NCI-H1105 (cell line): ENCODE data around the gene AIG1.
"Not testable (repeated sequence)": the region's sequence is repeated elsewhere in the genome, so short reads cannot be mapped to it uniquely, and the experiment has no call there.

Source experiments
- DNase-seq: peaks from one replicate; lab custom pipeline; 2025; lab: John Stamatoyannopoulos, UW

The AIG1 gene

GRCh38 chr6:143279385-143279784, 218.7 kb downstream of the AIG1 start:
- no peak for DNase-seq

- DNase-seq: no peak
These were observed 223.4 kb downstream of the AIG1 start for GRCh38 chr6:143283887-143284645.

DNA sequence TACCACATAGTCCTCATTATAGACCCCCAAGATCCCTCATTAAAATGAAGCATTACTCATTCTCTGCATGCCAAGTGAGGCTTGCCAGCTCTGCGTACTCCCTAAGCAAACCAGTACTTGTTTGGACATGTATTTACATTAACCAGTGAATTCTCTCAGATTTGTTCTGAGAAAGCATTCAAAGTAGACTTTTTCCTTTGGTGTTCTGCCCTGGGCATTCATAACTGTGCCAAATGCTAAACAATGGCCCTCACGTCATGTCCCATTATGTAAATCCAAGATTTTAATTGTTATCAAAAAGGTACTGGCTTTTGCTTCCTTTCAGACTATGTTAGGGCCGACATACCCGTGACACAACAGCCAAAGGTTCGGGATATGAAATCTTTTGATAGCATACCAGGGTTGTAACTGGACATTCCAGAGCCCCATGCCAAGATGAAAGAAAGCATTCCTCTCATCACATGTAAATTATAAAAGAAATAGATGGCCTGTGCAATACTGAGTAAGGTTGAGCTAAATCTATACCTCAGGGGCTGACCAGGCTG, 225.6 kb downstream of the AIG1 start:
- no peak for DNase-seq

DNA sequence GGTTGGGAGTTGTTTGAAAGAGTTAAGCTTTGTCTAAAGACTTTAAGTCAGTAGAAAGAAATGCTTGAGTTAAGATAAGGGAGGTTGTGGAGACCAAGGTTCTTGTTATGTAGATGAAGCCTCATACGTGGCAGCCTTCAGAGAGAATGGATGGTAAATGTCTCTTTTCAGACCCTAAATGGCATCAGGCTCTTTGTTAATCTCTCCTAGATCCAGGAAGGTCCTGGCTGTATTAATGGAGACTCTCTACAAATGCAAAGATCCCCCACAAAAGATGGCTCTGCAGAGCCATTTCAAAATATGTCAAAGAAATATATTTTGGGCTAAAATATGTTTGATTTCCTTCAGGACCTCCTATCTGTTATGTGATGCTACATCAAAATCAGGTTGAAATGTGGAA, 228.2 kb downstream of the AIG1 start:
- no peak for DNase-seq

DNA sequence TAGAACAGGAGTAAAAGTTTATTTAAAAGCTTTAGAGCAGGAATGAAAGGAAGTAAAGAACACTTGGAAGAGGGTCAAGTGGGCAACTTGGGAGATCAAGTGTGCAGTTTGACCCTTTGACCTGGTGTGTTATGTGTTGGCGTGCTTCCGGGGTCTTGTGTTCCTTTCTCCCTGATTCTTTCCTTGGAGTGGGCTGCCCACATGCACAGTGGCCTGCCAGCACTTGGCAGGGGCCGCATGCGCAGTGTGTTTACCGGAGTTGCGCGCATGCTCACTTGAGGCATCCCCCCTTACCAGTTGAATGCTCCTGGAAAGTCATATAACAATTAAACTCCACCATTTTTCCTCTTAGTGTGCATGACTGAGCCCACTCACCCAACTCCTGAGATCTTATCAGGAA, 229.5 kb downstream of the AIG1 start:
- no peak for DNase-seq

GRCh38 chr6:143293523-143293922, 232.8 kb downstream of the AIG1 start:
- no peak for DNase-seq

- no peak for DNase-seq
These were observed 233.7 kb downstream of the AIG1 start for GRCh38 chr6:143294265-143294860.

DNA sequence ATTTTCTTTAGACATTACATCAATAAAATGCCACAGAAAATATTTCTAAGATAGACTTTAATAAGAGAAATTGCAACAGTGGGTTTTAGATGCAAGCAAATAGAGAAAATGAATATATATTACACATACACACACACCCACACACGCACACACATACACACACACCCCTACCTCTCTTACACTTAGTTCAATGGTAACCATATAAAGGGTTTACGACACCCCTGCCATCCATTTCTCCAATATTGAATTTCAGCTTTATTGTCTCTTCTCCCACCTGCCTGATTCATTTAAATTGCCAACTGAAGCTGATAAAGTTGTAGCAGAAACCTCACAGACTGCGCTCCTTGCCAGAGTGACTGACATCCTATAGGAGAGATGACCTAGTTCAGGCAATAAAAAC, 235.2 kb downstream of the AIG1 start:
- DNase-seq: no peak

DNA sequence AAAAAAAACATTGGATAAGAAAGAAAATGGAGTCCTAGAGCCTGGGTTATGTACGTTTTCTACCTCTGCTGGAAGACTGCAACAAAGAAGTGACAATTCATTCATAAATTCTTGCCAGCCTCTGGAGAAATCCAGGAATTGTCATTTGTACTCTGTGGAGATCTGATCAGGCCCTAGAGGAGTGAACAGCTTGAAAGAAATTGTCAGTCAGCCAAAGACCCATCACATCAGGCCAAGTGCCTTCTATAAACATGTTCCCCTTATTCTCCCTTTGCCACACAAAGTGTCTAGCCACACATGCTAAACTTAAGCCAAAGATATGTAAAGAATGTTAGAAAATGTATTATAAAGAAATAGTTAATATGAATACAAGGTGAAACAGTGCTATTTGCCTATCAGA, 237.4 kb downstream of the AIG1 start:
- no peak for DNase-seq

DNA sequence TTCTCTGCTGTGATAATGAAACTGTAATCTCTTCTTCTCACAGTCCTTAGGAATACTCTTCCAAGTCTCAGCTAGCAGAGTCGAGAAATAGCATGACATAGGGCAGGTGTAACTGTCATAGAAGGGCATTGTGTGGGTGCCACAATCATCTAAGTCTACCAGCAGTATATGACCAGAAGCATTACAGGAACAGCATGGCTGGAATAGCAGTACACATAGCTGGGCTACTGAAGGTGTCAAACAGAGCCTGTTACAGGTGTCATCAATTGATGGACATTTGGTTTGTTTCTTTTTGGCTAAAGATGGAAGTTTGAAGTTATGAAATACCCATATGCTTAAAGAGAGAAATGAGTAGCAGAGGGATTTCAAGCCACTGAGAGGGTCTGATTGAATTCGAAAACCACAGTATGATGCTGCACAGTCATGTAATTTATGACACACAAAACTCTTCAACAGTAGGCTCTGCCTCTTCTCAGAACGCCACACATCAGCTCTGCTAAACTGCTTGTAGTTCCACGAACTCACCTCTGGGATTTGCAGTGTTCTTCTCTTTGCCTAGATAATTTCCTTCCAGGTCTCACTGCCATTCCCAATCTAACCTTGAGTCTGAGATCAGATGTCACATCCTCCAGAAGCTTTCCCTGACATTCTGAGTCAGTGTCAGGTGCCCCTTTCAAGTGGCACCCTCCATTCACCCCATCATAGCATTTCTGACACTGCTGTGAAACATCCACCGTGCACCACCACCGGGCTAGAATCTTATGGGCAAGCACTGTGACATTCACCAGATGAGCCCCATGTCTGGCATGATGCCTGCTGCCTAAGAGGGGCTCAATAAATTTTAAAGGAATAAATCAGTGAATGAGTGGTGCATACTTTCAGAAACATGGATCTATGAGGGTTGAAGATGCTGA, 238.8 kb downstream of the AIG1 start:
- no peak for DNase-seq

DNA sequence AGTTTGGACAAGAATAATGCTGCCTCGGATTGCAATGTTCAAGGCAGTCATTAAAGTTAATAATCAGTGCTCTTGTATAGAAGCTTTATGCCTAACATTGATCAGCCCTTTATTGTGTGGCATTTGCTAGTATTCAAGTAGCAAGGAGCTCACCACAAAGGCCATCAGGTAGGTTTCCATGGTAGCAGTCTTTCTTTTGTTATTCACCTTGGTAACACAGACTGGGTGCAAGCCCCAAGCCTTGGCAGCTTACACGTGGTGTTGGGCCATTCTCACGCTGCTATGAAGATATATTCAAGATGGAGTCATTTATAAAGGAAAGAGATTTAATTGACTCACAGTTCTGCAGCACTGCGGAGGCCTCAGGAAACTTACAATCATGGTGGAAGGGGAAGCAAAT, 240.5 kb downstream of the AIG1 start:
- DNase-seq: no peak

- not testable (repeated sequence) for DNase-seq
These were observed 247.1 kb downstream of the AIG1 start for GRCh38 chr6:143307760-143308159.

DNA sequence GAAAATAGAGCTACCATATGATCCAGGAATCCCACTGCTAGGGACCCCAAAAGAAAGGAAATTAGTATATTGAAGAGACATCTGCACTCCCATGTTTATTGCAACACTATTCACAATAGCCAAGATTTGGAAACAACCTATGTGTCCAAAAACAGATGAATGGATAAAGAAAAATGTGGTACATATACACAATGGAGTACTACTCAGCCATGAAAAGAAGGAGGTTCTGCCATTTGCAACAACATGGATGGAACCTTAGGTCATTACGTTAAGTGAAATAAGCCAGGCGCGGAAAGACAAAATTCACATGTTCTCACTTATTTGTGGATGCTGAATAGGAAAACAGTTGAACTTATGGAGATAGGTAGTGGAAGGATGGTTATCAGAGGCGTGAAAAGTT, 252.5 kb downstream of the AIG1 start:
- DNase-seq: no peak

- no peak for DNase-seq
These were observed 260.9 kb downstream of the AIG1 start for GRCh38 chr6:143321491-143322086.

DNA sequence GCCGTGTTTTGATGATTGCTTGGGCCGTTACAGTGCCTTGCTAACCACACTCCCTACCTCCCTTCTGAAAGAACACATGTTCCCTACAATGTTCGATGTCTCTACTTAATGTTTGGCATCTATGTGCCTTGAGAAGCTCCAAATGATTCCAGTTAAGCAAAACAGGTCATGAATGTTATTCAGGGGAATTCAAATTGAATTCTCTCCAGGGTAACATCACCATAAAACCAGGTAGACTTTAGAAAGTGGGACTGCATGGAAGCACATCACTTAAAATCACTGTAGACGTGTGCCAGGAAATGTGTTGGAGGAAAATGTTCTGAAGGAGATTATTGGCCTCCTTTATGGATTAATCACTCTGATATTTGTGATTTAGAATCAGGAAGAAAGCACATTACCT, 261.7 kb downstream of the AIG1 start:
- no peak for DNase-seq

GRCh38 chr6:143323729-143324470, 263.2 kb downstream of the AIG1 start:
- no peak for DNase-seq

DNA sequence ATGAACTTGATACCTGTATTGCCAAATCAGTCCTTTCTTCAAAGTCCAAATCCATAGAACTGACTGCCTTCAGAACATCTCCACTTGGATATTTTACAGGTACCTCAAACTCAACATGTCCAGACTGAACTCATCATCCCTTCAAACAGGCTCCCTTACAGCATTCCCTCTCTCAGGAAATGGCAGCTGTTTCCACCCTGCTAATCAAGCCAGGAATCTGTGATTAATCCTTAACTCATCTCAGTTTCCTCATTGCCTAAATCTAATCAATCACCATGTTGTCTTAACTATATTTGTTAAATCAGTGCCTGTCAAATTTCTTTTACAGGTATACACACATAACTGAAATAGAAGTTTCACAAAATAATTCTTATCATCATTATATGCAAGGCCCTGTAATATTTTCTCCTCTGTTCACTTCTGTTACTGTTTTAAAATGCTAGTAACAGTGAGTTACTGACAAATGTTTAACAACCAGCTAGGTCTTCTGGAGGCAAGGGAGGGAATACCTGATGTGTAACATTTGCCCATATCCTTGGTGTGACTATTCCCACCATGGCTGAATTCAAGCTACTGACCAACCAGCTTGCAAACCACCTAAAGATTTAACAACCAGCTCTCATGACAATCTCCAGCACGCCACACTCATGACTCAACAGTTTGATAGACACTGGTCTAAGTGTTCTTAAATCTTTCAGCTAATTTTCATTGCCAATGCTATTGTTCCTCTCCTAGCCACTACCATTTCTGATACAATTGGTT, 264.9 kb downstream of the AIG1 start:
- DNase-seq: no peak

DNA sequence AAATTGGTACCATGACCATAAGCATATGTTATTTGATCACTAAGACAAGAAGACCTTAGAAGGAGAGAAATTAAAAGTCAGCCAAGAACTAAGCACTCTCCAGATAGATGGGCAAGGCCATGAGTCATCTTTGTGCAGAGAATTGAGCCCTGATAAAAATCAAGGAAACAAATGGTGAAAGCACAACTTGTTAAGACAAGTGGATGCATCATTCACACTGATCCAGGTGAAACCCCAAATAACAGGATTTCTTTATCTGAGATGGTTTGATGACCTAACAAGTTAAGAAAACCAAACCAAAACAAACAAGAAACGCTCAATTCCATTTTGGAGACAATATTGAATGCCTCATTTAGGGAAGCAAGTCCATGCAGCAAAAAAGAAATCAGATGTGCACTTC, 268.2 kb downstream of the AIG1 start:
- no peak for DNase-seq

- no peak for DNase-seq
These were observed 268.6 kb downstream of the AIG1 start for GRCh38 chr6:143329323-143329722.

DNA sequence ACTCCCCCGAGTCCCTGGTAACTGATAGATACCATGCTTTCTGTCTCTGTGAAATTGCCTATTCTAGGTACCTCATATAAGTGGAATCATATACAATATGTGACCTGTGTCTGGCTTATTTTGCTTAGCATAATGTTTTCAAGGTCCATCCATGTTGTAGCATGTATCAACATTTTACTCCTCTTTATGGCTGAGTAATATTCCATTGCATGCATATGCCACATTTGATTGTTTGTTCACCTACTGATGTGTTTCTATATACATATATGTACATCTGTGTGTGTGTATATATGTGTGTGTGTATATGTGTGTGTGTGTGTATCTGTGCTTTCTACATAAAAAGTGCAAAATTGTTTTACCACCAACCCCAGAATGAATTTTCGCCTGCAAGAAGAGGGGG, 270.7 kb downstream of the AIG1 start:
- no peak for DNase-seq
